HFF-Myc (cell line): ENCODE measurements around the gene GDI1.

ENCODE experiments used
- DNase-seq: peaks from one replicate; pipeline ENCODE4 v3.0.0-alpha.2; 2011; ENCODE audit warnings: low read depth; ENCODE audit errors: extremely low read depth
- H3K4me3 ChIP-seq: replicated peaks from 2 replicates; pipeline ENCODE4 v1.5.1; 2011; ENCODE audit warnings: low read depth, mild to moderate bottlenecking, control low read depth, low read length
- TF ChIP-seq, protein P1 (sequence below): IDR thresholded peaks from 2 replicates; pipeline ENCODE4 v1.5.1; 2012; ENCODE audit warnings: mild to moderate bottlenecking, low read depth, low read length, control low read depth; ENCODE audit errors: missing control alignments

Gene GDI1

DNA sequence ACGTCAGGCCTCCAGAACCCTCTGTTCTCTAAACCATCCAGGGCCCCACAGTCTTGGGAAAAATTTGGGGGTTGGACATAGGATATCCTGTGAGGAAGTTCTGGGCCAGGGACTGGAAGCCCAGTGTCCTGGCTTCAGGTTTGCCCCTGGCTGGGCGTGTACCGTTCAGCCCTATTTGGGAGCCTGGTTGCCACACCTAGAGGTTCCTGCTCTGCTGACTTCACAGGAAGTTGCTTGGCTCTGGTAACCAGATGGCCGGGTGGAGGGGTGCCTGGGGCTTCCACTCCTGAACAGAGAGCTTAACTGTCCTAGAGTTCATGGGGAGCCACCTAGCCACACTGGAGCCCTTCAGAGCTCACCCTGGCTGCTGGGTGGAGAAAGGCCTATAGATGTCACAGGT lies 24.5 kb upstream of the GDI1 start:
- peak overlapping the region; percentile 53 for H3K4me3 ChIP-seq
- no peak for DNase-seq
- TF ChIP-seq, protein P1, sequence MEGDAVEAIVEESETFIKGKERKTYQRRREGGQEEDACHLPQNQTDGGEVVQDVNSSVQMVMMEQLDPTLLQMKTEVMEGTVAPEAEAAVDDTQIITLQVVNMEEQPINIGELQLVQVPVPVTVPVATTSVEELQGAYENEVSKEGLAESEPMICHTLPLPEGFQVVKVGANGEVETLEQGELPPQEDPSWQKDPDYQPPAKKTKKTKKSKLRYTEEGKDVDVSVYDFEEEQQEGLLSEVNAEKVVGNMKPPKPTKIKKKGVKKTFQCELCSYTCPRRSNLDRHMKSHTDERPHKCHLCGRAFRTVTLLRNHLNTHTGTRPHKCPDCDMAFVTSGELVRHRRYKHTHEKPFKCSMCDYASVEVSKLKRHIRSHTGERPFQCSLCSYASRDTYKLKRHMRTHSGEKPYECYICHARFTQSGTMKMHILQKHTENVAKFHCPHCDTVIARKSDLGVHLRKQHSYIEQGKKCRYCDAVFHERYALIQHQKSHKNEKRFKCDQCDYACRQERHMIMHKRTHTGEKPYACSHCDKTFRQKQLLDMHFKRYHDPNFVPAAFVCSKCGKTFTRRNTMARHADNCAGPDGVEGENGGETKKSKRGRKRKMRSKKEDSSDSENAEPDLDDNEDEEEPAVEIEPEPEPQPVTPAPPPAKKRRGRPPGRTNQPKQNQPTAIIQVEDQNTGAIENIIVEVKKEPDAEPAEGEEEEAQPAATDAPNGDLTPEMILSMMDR: no peak

DNA sequence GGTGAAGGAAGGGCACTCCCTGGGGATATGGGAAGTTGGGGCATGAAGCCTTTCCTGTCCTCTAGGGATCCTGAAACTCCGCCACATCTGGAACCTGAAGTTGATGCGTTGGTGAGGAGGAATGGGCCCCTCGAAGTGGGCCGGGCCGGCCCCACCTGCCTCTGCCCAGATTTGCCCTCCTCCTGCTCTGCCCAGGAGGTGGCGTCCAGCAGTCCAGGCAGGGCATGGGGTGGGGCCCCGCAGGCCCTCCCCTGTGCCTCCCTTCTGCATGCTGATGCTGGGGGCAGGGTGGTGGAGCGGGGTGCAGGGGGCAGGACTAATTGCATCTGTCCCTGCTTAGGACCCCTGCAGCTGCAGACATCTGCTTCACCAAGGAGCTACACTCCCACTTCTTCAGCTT lies 23.8 kb upstream of the GDI1 start:
- no peak for DNase-seq
- TF ChIP-seq, protein P1: no peak
- H3K4me3 ChIP-seq: no peak overlapping the region

DNA sequence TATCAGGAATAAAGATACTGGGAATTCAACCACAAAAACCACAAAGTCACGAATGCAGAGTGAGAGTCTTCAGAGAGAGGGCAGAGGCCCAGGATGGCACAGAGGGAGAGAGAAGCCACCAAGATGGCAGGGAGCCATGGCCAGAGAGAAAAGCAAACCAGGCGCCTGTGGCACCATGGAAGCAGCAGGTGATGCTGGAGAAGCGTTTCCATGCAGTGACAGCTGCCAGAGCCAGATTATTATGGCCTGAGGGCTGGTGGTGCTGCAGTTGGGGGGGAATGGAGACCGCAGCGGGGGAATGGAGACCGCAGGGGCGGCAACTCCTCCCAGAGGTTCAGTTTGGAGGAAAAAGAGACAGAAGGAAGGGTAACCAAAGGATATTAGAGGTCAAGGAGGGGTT lies 19.8 kb upstream of the GDI1 start:
- no peak overlapping the region for H3K4me3 ChIP-seq
- no peak for DNase-seq
- TF ChIP-seq, protein P1: no peak

DNA sequence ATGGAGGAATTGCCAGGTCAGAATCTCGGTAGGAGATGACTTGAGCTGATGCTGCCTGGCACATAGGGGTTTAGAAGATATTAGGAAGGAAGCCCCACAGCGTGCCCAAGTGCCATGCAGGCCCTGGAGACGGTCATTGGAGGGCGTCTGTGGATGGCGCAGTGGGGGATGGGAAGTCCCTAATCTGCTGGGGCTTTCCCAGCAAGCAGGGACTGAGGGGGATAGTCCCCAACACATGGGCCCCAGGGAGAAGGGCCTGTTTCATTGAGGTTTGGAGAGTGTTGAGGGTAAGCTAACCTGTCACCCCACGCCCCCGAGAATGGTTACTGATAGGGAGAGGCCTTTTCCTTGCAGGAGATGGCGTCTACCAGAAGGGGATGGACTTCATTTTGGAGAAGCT lies 17.8 kb upstream of the GDI1 start:
- no peak for DNase-seq
- TF ChIP-seq, protein P1: no peak
- no peak overlapping the region for H3K4me3 ChIP-seq

DNA sequence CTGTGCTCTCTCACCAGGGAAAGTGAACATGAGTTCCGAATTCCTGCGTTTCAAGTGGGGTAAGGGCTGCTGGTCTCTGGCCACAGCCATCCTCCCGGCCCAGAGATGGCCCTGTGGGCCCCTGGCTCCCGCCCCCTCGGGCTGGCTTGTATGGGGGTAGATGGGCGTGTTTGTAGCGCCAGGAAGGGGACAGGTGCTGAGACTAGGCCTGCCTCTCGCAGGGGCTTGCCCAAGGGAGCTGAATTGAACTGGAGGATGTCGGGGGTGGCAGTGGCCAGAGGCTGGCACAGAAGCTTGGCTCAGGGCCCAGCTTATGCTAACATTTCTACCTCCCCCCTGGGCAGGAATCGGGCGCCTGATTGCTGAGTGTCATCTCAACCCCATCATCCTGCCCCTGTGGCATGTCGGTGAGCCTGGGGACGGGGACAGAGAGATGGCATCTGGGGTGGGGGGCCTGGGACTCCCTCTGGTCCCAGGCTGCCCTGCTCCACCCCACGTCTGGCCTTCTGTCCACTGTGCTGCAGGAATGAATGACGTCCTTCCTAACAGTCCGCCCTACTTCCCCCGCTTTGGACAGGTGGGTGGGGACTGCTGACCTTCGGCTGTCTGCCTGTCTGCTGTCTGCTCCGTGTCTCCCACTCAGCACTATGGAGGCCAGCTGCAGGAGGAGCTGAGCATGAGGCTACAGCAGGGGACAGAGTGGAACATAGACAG lies 17.1 kb upstream of the GDI1 start:
- no peak overlapping the region for H3K4me3 ChIP-seq
- TF ChIP-seq, protein P1: no peak
- no peak for DNase-seq

DNA sequence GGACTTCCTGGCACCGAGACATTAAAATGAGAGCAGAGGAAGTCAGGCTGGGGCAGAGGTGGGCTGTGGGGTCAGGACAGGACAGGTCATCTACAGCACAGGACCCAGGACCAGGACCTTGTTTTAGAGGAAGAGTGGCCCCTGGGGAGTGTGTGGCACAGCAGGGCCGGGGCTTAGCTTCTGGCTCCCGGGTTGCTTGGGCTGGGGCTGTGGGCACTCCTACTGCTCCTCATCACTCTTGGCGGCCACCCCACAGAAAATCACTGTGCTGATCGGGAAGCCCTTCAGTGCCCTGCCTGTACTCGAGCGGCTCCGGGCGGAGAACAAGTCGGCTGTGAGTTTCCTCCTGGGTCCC lies 16.6 kb upstream of the GDI1 start:
- TF ChIP-seq, protein P1: no peak
- H3K4me3 ChIP-seq: no peak overlapping the region
- DNase-seq: no peak
